SK-N-MC (cell line): ENCODE measurements around the gene TFF2.

Source experiments
- DNase-seq: peaks from one replicate; pipeline ENCODE4 v3.0.0-alpha.2; 2011; ENCODE audit warnings: low read depth, low spot score
- H3K27ac ChIP-seq: fragments of 200-600 bp; sonication (generic); 2 replicates; pipeline ENCODE4 v1.5.1; 2016; ENCODE audit warnings: mixed run types
- H3K36me3 ChIP-seq: fragments of 200-600 bp; sonication (generic); 2 replicates; pipeline ENCODE4 v1.6.1; 2017; ENCODE audit warnings: antibody characterized with exemption, low read length, mixed read lengths; ENCODE audit not compliant: insufficient read depth
- H3K4me3 ChIP-seq: fragments of 200-600 bp; sonication (generic); 2 replicates; pipeline ENCODE4 v1.5.1; 2016
- H3K9ac ChIP-seq: fragments of 200-600 bp; sonication (generic); 2 replicates; pipeline ENCODE4 v1.8.0; 2017; ENCODE audit warnings: mixed run types, mixed read lengths; ENCODE audit not compliant: insufficient read length
- H3K9me3 ChIP-seq: fragments of 200-600 bp; sonication (generic); 2 replicates; pipeline ENCODE4 v1.6.1; 2017; ENCODE audit warnings: low read depth, mild to moderate bottlenecking, antibody characterized with exemption, low read length, moderate library complexity, mixed read lengths
- EZH2 ChIP-seq: fragments of 200-600 bp; sonication (generic); IDR thresholded peaks from one replicate; pipeline ENCODE4 v1.6.1; 2017; ENCODE audit warnings: antibody characterized with exemption
- FOXP2 ChIP-seq: optimal IDR thresholded peaks from 2 replicates; pipeline ENCODE3; 2011; ENCODE audit warnings: mild to moderate bottlenecking, moderate library complexity; ENCODE audit not compliant: insufficient read depth; ENCODE audit errors: extremely low read length, control extremely low read depth
- POLR2AphosphoS5 ChIP-seq: IDR thresholded peaks from 2 replicates; pipeline ENCODE4 v1.6.1; 2012; ENCODE audit warnings: mild to moderate bottlenecking, low read depth, low read length, borderline replicate concordance

Gene TFF2

DNA sequence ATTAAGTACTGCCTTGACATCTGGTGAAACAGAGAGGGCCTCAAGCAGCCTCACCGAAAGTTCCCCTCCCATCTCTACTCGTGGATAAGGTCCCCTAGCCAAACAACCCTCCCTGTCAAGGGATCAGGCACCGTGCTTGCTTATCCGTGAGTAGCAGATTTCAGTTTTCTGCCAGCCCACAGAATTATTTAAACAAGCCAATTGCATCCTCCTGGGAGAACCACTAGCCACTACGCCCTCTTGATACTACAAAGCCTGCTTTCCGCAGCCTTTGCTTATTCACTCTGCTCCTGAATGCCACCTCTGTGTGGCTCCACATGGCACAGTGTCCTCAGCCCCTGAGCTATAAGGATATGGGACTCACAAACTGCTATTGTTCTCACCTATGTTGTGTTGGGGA is 5.9 kb upstream of the TFF2 start:
- no peaks in the 10 kb centered on the region for H3K36me3 ChIP-seq
- TF ChIP-seq EZH2: no peak
- TF ChIP-seq POLR2AphosphoS5: no peak
- TF ChIP-seq FOXP2: no peak
- no peak overlapping the region for H3K9ac ChIP-seq
- H3K27ac ChIP-seq: no peak overlapping the region
- H3K4me3 ChIP-seq: no peak overlapping the region
- no peak for DNase-seq
- H3K9me3 ChIP-seq: no peaks in the 10 kb centered on the region

- DNase-seq: no peak
- H3K9me3 ChIP-seq: no peaks in the 10 kb centered on the region
- H3K4me3 ChIP-seq: no peak overlapping the region
- no peaks in the 10 kb centered on the region for H3K36me3 ChIP-seq
- no peak overlapping the region for H3K9ac ChIP-seq
- no peak overlapping the region for H3K27ac ChIP-seq
- TF ChIP-seq POLR2AphosphoS5 (no peak), EZH2 (no peak), FOXP2 (no peak)
These were observed 5.3 kb upstream of the TFF2 start for GRCh38 chr21:42356046-42356445.

- no peaks in the 10 kb centered on the region for H3K9me3 ChIP-seq
- H3K27ac ChIP-seq: no peak overlapping the region
- H3K9ac ChIP-seq: no peak overlapping the region
- no peak for DNase-seq
- no peak overlapping the region for H3K4me3 ChIP-seq
- H3K36me3 ChIP-seq: no peaks in the 10 kb centered on the region
- TF ChIP-seq EZH2 (no peak), FOXP2 (no peak)
These were observed 2.8 kb upstream of the TFF2 start for GRCh38 chr21:42353623-42354022.

GRCh38 chr21:42352441-42353095 is 1.8 kb upstream of the TFF2 start:
- H3K27ac ChIP-seq: no peak overlapping the region
- TF ChIP-seq EZH2 (no peak), FOXP2 (no peak), POLR2AphosphoS5 (no peak)
- no peak for DNase-seq

GRCh38 chr21:42351626-42352440 is 1.0 kb upstream of the TFF2 start:
- TF ChIP-seq POLR2AphosphoS5 (no peak), EZH2 (no peak)
- DNase-seq: no peak
- H3K4me3 ChIP-seq: no peak overlapping the region
- no peaks in the 10 kb centered on the region for H3K36me3 ChIP-seq
- no peak overlapping the region for H3K9ac ChIP-seq
- no peaks in the 10 kb centered on the region for H3K9me3 ChIP-seq
- H3K27ac ChIP-seq: no peak overlapping the region

More at GRCh38 chr21:42352441-42353095, 1.8 kb upstream of the TFF2 start:
- Histone ChIP-seq H3K9ac (no peak overlapping the region), H3K9me3 (no peaks in the 10 kb centered on the region), H3K36me3 (no peaks in the 10 kb centered on the region), H3K4me3 (no peak overlapping the region)

GRCh38 chr21:42350318-42350910 is 380 bp downstream of the TFF2 start:
- H3K27ac ChIP-seq: no peak overlapping the region
- H3K9ac ChIP-seq: no peak overlapping the region
- no peak for DNase-seq
- H3K4me3 ChIP-seq: no peak overlapping the region
- H3K9me3 ChIP-seq: no peaks in the 10 kb centered on the region
- no peak for TF ChIP-seq POLR2AphosphoS5
- no peak for TF ChIP-seq FOXP2
- TF ChIP-seq EZH2: no peak
- no peaks in the 10 kb centered on the region for H3K36me3 ChIP-seq

DNA sequence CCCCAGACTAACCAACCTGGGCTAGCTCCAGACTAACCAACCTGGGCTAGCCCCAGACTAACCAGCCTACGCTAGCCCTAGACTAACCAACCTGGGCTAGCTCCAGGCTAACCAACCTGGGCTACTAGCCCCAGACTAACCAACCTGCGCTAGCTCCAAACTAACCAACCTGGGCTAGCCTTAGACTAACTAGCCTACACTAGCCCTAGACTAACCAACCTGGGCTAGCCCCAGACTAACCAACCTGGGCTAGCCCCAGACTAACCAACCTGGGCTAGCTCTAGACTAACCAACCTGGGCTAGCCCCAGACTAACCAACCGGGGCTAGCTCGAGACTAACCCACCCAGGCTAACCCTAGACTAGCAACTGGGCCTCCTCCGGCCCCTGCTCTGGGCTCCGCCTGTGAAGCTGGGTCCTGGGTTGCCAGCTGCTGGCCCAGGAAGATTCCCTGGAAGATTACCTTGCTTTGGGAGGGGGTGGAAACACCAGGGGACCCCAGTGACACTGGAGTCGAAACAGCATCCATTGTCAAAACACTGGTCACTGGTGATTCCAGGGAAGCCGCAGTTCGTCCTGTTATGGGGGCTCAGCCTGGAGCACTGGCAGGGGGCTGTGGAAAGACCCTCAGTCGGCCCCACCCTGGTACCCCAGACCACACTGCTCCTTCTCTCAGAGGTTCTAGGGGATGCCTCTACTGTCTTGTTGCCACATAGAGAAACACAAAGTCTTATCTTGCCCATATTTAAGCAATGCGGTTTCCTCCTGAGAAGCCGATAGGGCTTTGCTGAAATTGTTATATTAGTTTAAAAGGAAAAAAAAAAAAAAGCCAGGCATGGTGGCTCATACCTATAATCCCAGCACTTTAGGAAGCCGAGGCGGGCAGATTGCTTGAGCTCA is 1.1 kb downstream of the TFF2 start:
- TF ChIP-seq FOXP2 (no peak), POLR2AphosphoS5 (no peak), EZH2 (no peak)
- H3K9ac ChIP-seq: no peak overlapping the region
- no peaks in the 10 kb centered on the region for H3K9me3 ChIP-seq
- DNase-seq: no peak
- no peaks in the 10 kb centered on the region for H3K36me3 ChIP-seq
- H3K27ac ChIP-seq: no peak overlapping the region
- H3K4me3 ChIP-seq: no peak overlapping the region

GRCh38 chr21:42348762-42349161 is 2.0 kb downstream of the TFF2 start:
- no peak for DNase-seq
- TF ChIP-seq POLR2AphosphoS5 (no peak), EZH2 (no peak), FOXP2 (no peak)
- no peaks in the 10 kb centered on the region for H3K36me3 ChIP-seq
- H3K9me3 ChIP-seq: no peaks in the 10 kb centered on the region
- no peak overlapping the region for H3K27ac ChIP-seq
- H3K4me3 ChIP-seq: no peak overlapping the region
- H3K9ac ChIP-seq: no peak overlapping the region
